ENCODE data around the gene ASCC1. TPM values are rescaled to one million over a fixed set of nuclear protein-coding genes. Genes with fewer than 3 reads are reported as not detected.

Gene ASCC1
- polyA plus RNA-seq, 2 of the 4 experiments (the other 2 are of a cell fraction) = 56.5 to 82.3 TPM

- no peak for TF ChIP-seq HMGXB4 (CRISPR knock-in tag; IDR thresholded peaks at IDR 0.05; ENCODE audit: borderline replicate concordance)
- no peak for TF ChIP-seq USF2 (IDR thresholded peaks at IDR 0.05)
- no peak for TF ChIP-seq BCL3 (IDR thresholded peaks at IDR 0.05)
- TF ChIP-seq ELK1 (IDR thresholded peaks at IDR 0.05; ENCODE audit: low read depth, low read length) = no peak
- TF ChIP-seq ZC3H11A (IDR thresholded peaks at IDR 0.05) = no peak
- no peak for TF ChIP-seq EHMT2 (IDR thresholded peaks at IDR 0.05; ENCODE audit: low read depth)
- TF ChIP-seq ZSCAN20 (CRISPR knock-in tag; IDR thresholded peaks at IDR 0.05) = no peak
- no peak for TF ChIP-seq EHF (CRISPR knock-in tag; IDR thresholded peaks at IDR 0.05)
- no peak for TF ChIP-seq NPAS2 (CRISPR knock-in tag; IDR thresholded peaks at IDR 0.05; ENCODE audit: borderline replicate concordance)
These were observed 57.9 kb downstream of the ASCC1 start (continued) for GRCh38 chr10:72158176-72158575.

GRCh38 chr10:72156223-72156622 is 59.9 kb downstream of the ASCC1 start:
- Histone ChIP-seq H3K4me2 (no peak overlapping the region), H3K4me3 (no peak overlapping the region), H3K27ac (no peak overlapping the region), H3K4me1 (no peaks in the 10 kb centered on the region), H3K9me3 (no peaks in the 10 kb centered on the region)
- TF ChIP-seq ATOH8 (CRISPR knock-in tag; IDR thresholded peaks at IDR 0.05; ENCODE audit: low read depth) (no peak), CHD2 (IDR thresholded peaks at IDR 0.05; ENCODE audit: low read length, partially characterized antibody) (no peak), EHF (CRISPR knock-in tag; IDR thresholded peaks at IDR 0.05) (no peak), MAFK (IDR thresholded peaks at IDR 0.05; ENCODE audit: partially characterized antibody) (peak; percentile 66)
- no peak for DNase-seq (ENCODE audit: low read depth in 1 of 2, low spot score in 1 of 2)
- FAIRE-seq = no peak
- CTCF ChIA-PET = interaction anchor here (0.6 to 1.2 kb wide), 3 partner anchors 10 to 181 kb away, joined by 4 read pairs; no protein-coding TSS in a partner anchor
- POLR2A ChIA-PET = interaction anchor here (0.7 kb wide), 1 partner anchor 22 kb away, joined by 3 read pairs; no protein-coding TSS in a partner anchor
- ATAC-seq = no peak
- 96% methylated on average over 10 of the region's 10 CpGs for WGBS (ENCODE audit: missing lambda C conversion rate)

- DNase-seq (ENCODE audit: low read depth in 1 of 2, low spot score in 1 of 2) (no peak), ATAC-seq (no peak), FAIRE-seq (no peak)
- Histone ChIP-seq H3K27ac (no peak overlapping the region), H3K4me3 (no peak overlapping the region), H3K4me1 (peaks cover 4% of the 10 kb centered on the region), H3K4me2 (no peak overlapping the region), H3K9me3 (no peaks in the 10 kb centered on the region)
- ChIA-PET POLR2A (no interaction called here), CTCF (interaction anchor here (0.7 kb wide), 1 partner anchor 11 kb away, joined by 3 read pairs; no protein-coding TSS in a partner anchor)
- WGBS (ENCODE audit: missing lambda C conversion rate) = 91% methylated on average over 7 of the region's 7 CpGs
- TF ChIP-seq ZSCAN20 (CRISPR knock-in tag; IDR thresholded peaks at IDR 0.05) (no peak), BHLHE40 (IDR thresholded peaks at IDR 0.05; ENCODE audit: low read depth, low read length) (no peak), MAX (IDR thresholded peaks at IDR 0.05) (no peak), ATOH8 (CRISPR knock-in tag; IDR thresholded peaks at IDR 0.05; ENCODE audit: low read depth) (no peak), HES2 (IDR thresholded peaks at IDR 0.05) (no peak), TP53 (CRISPR knock-in tag; IDR thresholded peaks at IDR 0.05) (no peak), POLR2A (IDR thresholded peaks at IDR 0.05; ENCODE audit: low read length) (no peak), ELK1 (IDR thresholded peaks at IDR 0.05; ENCODE audit: low read depth, low read length) (no peak), ESRRA (IDR thresholded peaks at IDR 0.05; ENCODE audit: borderline replicate concordance, low read length) (no peak), MYC (IDR thresholded peaks at IDR 0.05; ENCODE audit: borderline replicate concordance, low read length) (no peak), REST (IDR thresholded peaks at IDR 0.05) (no peak), NFE2L2 (conservative IDR thresholded peaks at IDR 0.05; ENCODE audit: low read length) (no peak), EP300 (IDR thresholded peaks at IDR 0.05) (no peak)
These were observed 63.8 kb downstream of the ASCC1 start for GRCh38 chr10:72152286-72152685.
